Sciatic nerve (tissue), 2 donors: ENCODE data around the gene HES4. TPM values are rescaled to one million over a fixed set of nuclear protein-coding genes. Genes with fewer than 3 reads are reported as not detected.
A peak's percentile ranks its signal among the peaks of the same experiment; 100 is the strongest.

Experiments used
- ATAC-seq: fragments of 200-7000 bp; cut with Tn5 transposase; one replicate; pipeline ENCODE4 v1.9.1; 2020; ENCODE audit warnings: mild to moderate bottlenecking, moderate library complexity
- DNase-seq: peaks from one replicate; pipeline ENCODE4 v3.0.0-alpha.2; 2020; ENCODE audit warnings: low spot score
- intact Hi-C: fragments of 100-400 bp; cut with DNase I; formaldehyde crosslinking; loops from one replicate; pipeline ENCODE4 v1.14.2; 2022
- total RNA-seq: library from RNA; stranded (reverse); fragmentation: NEBNext Ultra II Directional; extraction: Animal tissue kit (Norgen Biotek cat#: 25700); gene quantifications from one replicate; pipeline ENCODE4 v1.2.1, GENCODE V29; 2021
- donor health status: DM: no; HTN: no; CAD: no.
- donor health status: DM: no; HTN: no; CAD: no.

The HES4 gene
- total RNA-seq, 1 donor from 2014 or later, result 30.5 TPM

- DNase-seq (peak; percentile 85), ATAC-seq (peak; percentile 35)
- intact Hi-C loops, result no loop called here
Measured at GRCh38 chr1:960363-961131, 39.4 kb downstream of the HES4 start, which contains the start of gene KLHL17. Gene KLHL17, plus strand, starts transcription at chr1:960584. Its CDS starts 110 bp downstream, at chr1:960694.

GRCh38 chr1:959731-960362, 40.0 kb downstream of the HES4 start:
- ATAC-seq, result no peak
- no peak for DNase-seq
- intact Hi-C loops, result no loop called here

GRCh38 chr1:958823-959730, 40.8 kb downstream of the HES4 start, which contains the start of gene NOC2L:
Gene NOC2L, minus strand, starts transcription at chr1:959256. Its CDS starts 16 bp downstream, at chr1:959240.
- intact Hi-C loops, result no loop called here
- DNase-seq (peak; percentile 97), ATAC-seq (peak; percentile 97)

GRCh38 chr1:956636-957035, 43.3 kb downstream of the HES4 start:
- no peak for DNase-seq
- no peak for ATAC-seq
- intact Hi-C loops, result no loop called here

- DNase-seq, result no peak
- no peak for ATAC-seq
- intact Hi-C loops, result no loop called here
Measured at GRCh38 chr1:955474-955873, 44.4 kb downstream of the HES4 start.

- no peak for ATAC-seq
- intact Hi-C loops, result no loop called here
Measured at GRCh38 chr1:954927-955326, 45.0 kb downstream of the HES4 start.

GRCh38 chr1:953524-954320, 46.2 kb downstream of the HES4 start:
- DNase-seq (no peak), ATAC-seq (no peak)
- intact Hi-C loops, result no loop called here

More at GRCh38 chr1:954927-955326, 45.0 kb downstream of the HES4 start:
- no peak for DNase-seq

GRCh38 chr1:952603-953002, 47.3 kb downstream of the HES4 start:
- ATAC-seq, result no peak
- no peak for DNase-seq
- intact Hi-C loops, result no loop called here

GRCh38 chr1:952201-952600, 47.7 kb downstream of the HES4 start:
- DNase-seq, result no peak
- no peak for ATAC-seq
- intact Hi-C loops, result no loop called here

GRCh38 chr1:951364-951763, 48.5 kb downstream of the HES4 start:
- DNase-seq, result no peak
- ATAC-seq, result no peak
- intact Hi-C loops, result no loop called here

- intact Hi-C loops, result no loop called here
- no peak for DNase-seq
- ATAC-seq, result no peak
Measured at GRCh38 chr1:950881-951280, 49.0 kb downstream of the HES4 start.

- no peak for ATAC-seq
- intact Hi-C loops, result no loop called here
- no peak for DNase-seq
Measured at GRCh38 chr1:950268-950667, 49.6 kb downstream of the HES4 start.

Other genes starting within 250 kb of the HES4 start
- gene SAMD11, start 76.2 kb downstream of the HES4 start, total RNA-seq, result 6.4 TPM
- gene NOC2L, start 40.8 kb downstream of the HES4 start, total RNA-seq, result 43.7 TPM
- gene KLHL17, start 39.5 kb downstream of the HES4 start, total RNA-seq, result 10.6 TPM
- gene PLEKHN1, start 33.6 kb downstream of the HES4 start, total RNA-seq, result 0.40 TPM
- gene PERM1, start 18.0 kb downstream of the HES4 start, total RNA-seq, result not detected
- 18.8 TPM for gene ISG15, start 13.4 kb upstream of the HES4 start, total RNA-seq
- gene AGRN, start 20.0 kb upstream of the HES4 start, total RNA-seq, result 22.0 TPM
- not detected for gene RNF223, start 74.2 kb upstream of the HES4 start, total RNA-seq
- gene C1orf159, start 116.0 kb upstream of the HES4 start, total RNA-seq, result 12.0 TPM
- gene TTLL10, start 173.8 kb upstream of the HES4 start, total RNA-seq, result 0.71 TPM
- 0.58 TPM for gene TNFRSF18, start 206.5 kb upstream of the HES4 start, total RNA-seq
- gene TNFRSF4, start 214.1 kb upstream of the HES4 start, total RNA-seq, result 2.5 TPM
- gene SDF4, start 231.9 kb upstream of the HES4 start, total RNA-seq, result 94.9 TPM
- gene B3GALT6, start 232.1 kb upstream of the HES4 start, total RNA-seq, result 10.9 TPM
- 3.5 TPM for gene C1QTNF12, start 246.6 kb upstream of the HES4 start, total RNA-seq